Stimulated activated CD8-positive, alpha-beta memory T cell treated with anti-CD3 and anti-CD28 coated beads, Interleukin-15, amount 100 ng/mL, for 24 hours (primary cell): ENCODE results near the gene EPM2AIP1.
A peak's percentile ranks its signal among the peaks of the same experiment; 100 is the strongest.
"Not testable (repeated sequence)": the region's sequence is repeated elsewhere in the genome, so short reads cannot be mapped to it uniquely, and the experiment has no call there.

Source experiments
- DNase-seq: peaks from one replicate; pipeline ENCODE4 v3.0.0-alpha.2; 2020; ENCODE audit warnings: low read depth

Gene EPM2AIP1

DNA sequence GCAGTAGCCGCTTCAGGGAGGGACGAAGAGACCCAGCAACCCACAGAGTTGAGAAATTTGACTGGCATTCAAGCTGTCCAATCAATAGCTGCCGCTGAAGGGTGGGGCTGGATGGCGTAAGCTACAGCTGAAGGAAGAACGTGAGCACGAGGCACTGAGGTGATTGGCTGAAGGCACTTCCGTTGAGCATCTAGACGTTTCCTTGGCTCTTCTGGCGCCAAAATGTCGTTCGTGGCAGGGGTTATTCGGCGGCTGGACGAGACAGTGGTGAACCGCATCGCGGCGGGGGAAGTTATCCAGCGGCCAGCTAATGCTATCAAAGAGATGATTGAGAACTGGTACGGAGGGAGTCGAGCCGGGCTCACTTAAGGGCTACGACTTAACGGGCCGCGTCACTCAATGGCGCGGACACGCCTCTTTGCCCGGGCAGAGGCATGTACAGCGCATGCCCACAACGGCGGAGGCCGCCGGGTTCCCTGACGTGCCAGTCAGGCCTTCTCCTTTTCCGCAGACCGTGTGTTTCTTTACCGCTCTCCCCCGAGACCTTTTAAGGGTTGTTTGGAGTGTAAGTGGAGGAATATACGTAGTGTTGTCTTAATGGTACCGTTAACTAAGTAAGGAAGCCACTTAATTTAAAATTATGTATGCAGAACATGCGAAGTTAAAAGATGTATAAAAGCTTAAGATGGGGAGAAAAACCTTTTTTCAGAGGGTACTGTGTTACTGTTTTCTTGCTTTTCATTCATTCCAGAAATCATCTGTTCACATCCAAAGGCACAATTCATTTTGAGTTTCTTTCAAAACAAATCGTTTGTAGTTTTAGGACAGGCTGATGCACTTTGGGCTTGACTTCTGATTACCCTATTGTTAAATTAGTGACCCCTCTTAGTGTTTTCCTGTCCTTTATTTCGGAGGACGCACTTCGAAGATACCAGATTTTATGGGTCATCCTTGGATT lies 674 bp upstream of the EPM2AIP1 start, which contains the start of gene MLH1:
TSS of gene MLH1 (plus strand) at position 193 of the 958 bp plus-strand sequence. CDS start at position 223, 30 bp downstream.
- peak; percentile 84 for DNase-seq

DNA sequence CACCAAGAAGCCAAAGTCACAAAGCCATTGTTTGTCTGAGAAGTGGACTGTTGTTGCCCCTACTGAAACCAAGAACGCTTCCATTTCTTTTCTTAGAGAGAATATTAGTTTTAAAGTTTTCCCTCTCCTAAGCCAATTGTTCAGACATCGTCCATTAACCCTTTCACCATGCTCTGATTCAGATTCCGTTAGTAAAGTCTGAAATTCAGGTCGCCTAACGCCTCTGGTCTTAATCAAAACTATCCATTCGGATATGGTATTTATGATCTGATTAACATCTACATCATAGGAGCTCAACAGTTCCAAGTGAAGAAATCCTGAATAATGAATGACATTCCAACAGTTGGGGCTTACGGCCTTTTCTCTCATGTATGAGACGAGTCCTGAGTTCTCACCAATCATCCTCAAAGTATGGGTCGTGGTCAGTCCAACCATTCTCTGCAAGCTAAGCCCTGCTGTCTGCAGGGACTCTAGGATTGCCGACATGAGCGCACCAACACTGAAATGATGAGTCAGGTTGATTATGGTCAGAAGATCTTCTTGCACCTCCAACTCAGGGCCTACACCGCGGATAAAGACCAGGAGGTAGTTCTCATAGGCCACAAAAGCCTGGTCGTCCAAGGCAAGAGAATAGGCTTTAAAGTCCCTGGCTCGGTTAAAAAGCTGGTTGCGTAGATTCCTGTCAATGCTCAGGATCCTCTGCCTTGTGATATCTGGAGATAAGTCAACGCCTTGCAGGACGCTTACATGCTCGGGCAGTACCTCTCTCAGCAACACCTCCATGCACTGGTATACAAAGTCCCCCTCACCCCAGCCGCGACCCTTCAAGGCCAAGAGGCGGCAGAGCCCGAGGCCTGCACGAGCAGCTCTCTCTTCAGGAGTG lies 767 bp downstream of the EPM2AIP1 start:
- DNase-seq, result no peak

GRCh38 chr3:36991147-36991546 lies 1.8 kb downstream of the EPM2AIP1 start:
- DNase-seq, result no peak

DNA sequence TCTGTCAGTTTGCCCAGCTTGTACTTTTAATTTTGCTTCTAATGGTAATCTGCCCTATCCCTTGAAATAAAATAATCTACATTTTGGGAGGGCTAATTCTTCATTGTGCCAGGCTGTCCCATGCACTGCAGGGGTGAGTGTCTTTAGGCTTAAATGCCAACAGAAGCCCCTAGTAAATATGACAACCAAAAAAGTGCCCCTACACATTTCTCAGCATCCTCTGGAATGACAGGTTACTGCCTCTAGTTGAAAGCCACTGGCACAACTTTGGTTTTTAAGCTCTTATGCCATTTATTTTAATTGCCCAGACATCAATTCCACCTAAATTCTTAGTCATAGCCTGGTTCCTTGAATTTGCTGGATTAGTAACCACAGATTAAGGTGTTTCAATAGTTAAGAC lies 3.4 kb downstream of the EPM2AIP1 start:
- DNase-seq, result no peak

GRCh38 chr3:36989005-36989404 lies 3.9 kb downstream of the EPM2AIP1 start:
- no peak for DNase-seq

DNA sequence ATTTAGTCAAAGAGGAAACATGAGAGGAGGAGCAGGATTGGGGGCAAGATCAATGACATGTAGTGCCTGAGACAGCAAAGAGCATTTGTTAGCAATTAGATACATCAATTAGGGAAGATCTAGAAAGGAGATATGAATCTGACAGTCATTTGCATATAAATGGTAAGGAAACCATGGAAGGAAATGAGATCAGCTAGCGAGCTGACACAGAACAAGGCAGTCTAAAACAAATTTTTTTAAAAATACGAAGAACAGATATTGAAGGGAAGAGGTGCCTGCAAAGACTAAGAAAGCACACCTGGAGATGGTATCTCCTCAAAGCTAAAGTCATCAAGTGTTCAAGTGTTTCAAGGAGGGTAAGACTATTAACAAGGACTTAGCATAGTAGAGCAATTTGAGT lies 4.6 kb downstream of the EPM2AIP1 start:
- no peak for DNase-seq

GRCh38 chr3:36981006-36981405 lies 11.9 kb downstream of the EPM2AIP1 start:
- no peak for DNase-seq

DNA sequence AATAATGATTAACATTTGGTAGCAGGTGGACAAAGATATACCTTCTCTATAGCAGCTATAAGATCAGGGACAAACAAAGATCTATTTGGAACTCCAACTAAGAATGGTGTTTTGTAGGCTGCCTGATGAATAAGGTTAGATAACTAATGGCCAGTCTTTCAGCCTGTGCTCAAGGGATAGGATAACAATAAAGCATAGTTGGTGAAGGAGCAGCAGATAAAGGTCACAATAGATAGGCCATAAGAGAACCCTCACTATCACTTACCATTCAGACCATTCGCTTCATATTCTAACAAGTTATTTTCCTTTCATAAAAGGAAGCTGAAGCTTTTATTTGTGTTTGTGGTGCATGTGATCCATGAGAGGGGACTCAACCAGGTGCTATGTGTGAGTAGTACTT lies 19.8 kb downstream of the EPM2AIP1 start:
- no peak for DNase-seq

- DNase-seq, result no peak
Measured at GRCh38 chr3:36972163-36972562, 20.8 kb downstream of the EPM2AIP1 start.

GRCh38 chr3:36969540-36970432 lies 23.1 kb downstream of the EPM2AIP1 start:
- no peak for DNase-seq

- DNase-seq, result no peak
Measured at GRCh38 chr3:36969085-36969484, 23.8 kb downstream of the EPM2AIP1 start.

- no peak for DNase-seq
Measured at GRCh38 chr3:36965440-36965839, 27.5 kb downstream of the EPM2AIP1 start.

GRCh38 chr3:36964817-36965216 lies 28.1 kb downstream of the EPM2AIP1 start:
- DNase-seq, result no peak

DNA sequence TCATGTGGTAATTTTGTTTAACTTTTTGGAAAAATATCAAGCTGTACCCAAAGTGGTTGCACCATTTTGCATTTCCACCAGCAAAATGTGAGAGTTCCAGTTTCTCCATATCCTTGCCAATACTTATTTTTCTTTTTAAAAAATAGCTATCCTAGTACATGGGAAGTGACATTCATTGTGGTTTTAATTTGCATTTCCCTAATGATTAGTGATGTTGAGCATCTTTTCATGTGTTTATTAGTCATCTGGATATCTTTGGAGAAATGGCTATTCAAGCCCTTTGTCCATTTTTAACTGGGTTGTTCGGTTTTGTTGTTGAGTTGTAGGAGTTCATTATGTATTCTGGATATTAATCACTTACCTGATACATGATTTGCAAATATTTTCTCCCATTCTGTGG lies 28.6 kb downstream of the EPM2AIP1 start:
- no peak for DNase-seq

DNA sequence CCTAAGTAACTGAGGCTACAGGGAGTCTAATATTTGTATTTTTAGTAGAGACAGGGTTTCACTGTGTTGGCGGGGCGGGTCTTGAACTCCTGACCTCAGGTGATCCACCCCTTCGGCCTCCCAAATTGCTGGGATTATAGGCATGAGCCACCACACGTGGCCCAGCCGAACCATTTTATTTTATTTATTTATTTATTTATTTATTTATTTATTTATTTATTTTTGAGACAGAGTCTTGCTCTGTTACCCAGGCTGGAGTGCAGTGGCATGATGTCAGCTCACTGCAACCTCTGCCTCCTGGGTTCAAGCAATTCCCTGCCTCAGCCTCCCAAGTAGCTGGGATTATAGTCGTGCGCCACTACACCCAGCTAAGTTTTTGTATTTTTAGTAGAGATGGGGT lies 29.9 kb downstream of the EPM2AIP1 start:
- not testable (repeated sequence) for DNase-seq

DNA sequence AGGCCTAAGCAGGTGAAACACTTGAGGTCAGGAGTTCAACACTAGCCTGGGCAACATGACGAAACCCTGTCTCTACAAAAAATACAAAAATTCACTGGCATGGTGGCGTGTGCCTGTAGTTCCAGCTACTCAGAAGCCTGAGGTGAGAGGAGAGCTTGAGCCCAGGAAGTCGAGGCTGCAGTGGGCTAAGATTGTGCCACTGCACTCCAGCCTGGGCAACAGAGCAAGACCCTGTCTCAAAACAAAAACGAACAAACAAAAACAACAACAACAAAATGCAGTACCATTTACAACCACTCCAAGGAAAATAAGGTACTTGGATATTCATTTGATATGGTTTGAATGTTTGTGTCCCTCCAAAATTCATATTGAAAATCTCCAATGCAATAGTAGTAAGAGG lies 32.4 kb downstream of the EPM2AIP1 start:
- no peak for DNase-seq

GRCh38 chr3:36959821-36960220 lies 33.1 kb downstream of the EPM2AIP1 start:
- no peak for DNase-seq

GRCh38 chr3:36957862-36958686 lies 34.9 kb downstream of the EPM2AIP1 start:
- DNase-seq, result no peak

- DNase-seq, result no peak
Measured at GRCh38 chr3:36957063-36957462, 35.9 kb downstream of the EPM2AIP1 start.

- DNase-seq, result no peak
Measured at GRCh38 chr3:36956155-36956554, 36.8 kb downstream of the EPM2AIP1 start.
